ENCODE data around the gene ILF2.

DNA sequence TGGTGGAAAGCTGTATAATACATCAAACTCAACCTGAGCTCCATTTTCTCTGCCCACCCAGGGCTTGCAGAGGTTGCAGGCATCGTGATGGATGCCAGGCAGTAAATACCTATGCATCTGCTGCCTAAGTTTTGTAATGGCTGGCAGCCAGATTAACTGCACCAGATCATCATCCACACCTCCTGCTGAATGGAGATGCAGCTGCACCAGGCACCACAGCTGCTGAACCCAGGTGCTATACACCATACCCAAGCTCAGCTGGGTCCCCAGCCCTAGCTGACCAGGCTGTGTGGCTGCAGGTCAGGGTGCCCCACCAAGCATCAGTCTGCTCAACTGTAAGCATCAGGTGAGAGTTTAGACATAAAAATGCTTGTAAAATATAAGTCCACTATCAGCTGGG lies 19.0 kb downstream of the ILF2 start:
- TF ChIP-seq TCF12 (IDR thresholded peaks at IDR 0.05; ENCODE audit: low read depth) (no peak), RAD21 (IDR thresholded peaks at IDR 0.05; ENCODE audit: low read depth) (no peak), CEBPB (IDR thresholded peaks at IDR 0.05) (no peak), NFIC (IDR thresholded peaks at IDR 0.05) (no peak), EP300 (IDR thresholded peaks at IDR 0.05; ENCODE audit: borderline replicate concordance) (no peak), TEAD4 (IDR thresholded peaks at IDR 0.05) (no peak), YY1 (IDR thresholded peaks at IDR 0.05; ENCODE audit: low read depth) (no peak), TAF1 (IDR thresholded peaks at IDR 0.05; ENCODE audit: low read depth) (no peak)
